Measurements from ENCODE around the gene P2RY2. TPM values are rescaled to one million over a fixed set of nuclear protein-coding genes. Genes with fewer than 3 reads are reported as not detected.

Gene P2RY2
- total RNA-seq, 1 experiment from 2014 or later = 0.26 TPM

- Histone ChIP-seq H3K79me1 (ENCODE audit: insufficient read depth, low read depth, low read length, poor library complexity, severe bottlenecking) (no peaks in the 10 kb centered on the region), H3K56ac (ENCODE audit: insufficient read length, low read depth, low read length) (no peak overlapping the region), H2BK12ac (ENCODE audit: insufficient read length, low read depth, low read length) (no peak overlapping the region), H3K9me3 (ENCODE audit: control insufficient read depth, low read depth, low read length) (no peaks in the 10 kb centered on the region), H3K27ac (ENCODE audit: insufficient read length, low read depth, low read length) (no peak overlapping the region), H3T11ph (ENCODE audit: low read length) (no peak overlapping the region), H3K27me3 (ENCODE audit: insufficient read depth, low read length) (no peaks in the 10 kb centered on the region), H2BK5ac (ENCODE audit: insufficient read length, low read length) (no peak overlapping the region), H4K91ac (ENCODE audit: insufficient read length, low read depth, low read length) (no peak overlapping the region), H2AFZ (ENCODE audit: low read length) (no peak overlapping the region), H2BK15ac (ENCODE audit: low read depth, low read length) (no peak overlapping the region), H4K8ac (replicated peaks; ENCODE audit: insufficient read length, low read depth, low read length) (no peak overlapping the region), H3K4ac (ENCODE audit: low read depth, low read length) (no peak overlapping the region), H2BK20ac (ENCODE audit: low read depth, low read length, poor library complexity, severe bottlenecking) (no peak overlapping the region), H2AK5ac (ENCODE audit: insufficient read length, low read length) (no peak overlapping the region), H2BK120ac (ENCODE audit: low read depth, low read length, poor library complexity, severe bottlenecking) (no peak overlapping the region), H3K18ac (ENCODE audit: insufficient read length, low read depth, low read length) (no peak overlapping the region), H3K4me2 (ENCODE audit: insufficient read depth, insufficient read length, low read length) (no peak overlapping the region), H3K9ac (ENCODE audit: extremely low read depth, insufficient read length, low read length) (no peak overlapping the region), H3K79me2 (ENCODE audit: insufficient read depth, low read length) (no peaks in the 10 kb centered on the region), H3K23ac (ENCODE audit: insufficient read length, low read depth, low read length) (no peak overlapping the region), H3K4me1 (ENCODE audit: insufficient read depth, low read length) (peaks cover 5% of the 10 kb centered on the region; the same call in 1 of the 2 replicates), H4K20me1 (ENCODE audit: control insufficient read depth, insufficient read depth, insufficient read length) (no peaks in the 10 kb centered on the region), H3K23me2 (ENCODE audit: insufficient read length, low read depth, low read length, poor library complexity, severe bottlenecking) (no peaks in the 10 kb centered on the region), H4K5ac (ENCODE audit: insufficient read length, low read depth, low read length) (no peak overlapping the region), H3K14ac (ENCODE audit: insufficient read depth, low read length) (no peak overlapping the region)
- no peaks in the 10 kb centered on the region for H3K36me3 Mint-ChIP-seq (ENCODE audit: insufficient read depth in 1 of 3, low read depth in 3 of 3)
- WGBS (ENCODE audit: extremely low coverage, insufficient read length, low lambda C conversion rate) = no CpG with 5 or more reads among the region's 8 CpGs
- TF ChIP-seq CTCF (conservative IDR thresholded peaks at IDR 0.05) = no peak
- H3K4me3 Mint-ChIP-seq = no peak overlapping the region
- no peak for DNase-seq
- H3K4me1 Mint-ChIP-seq = peaks cover 12 to 23% of the 10 kb centered on the region in 2 experiments
- no peaks in the 10 kb centered on the region for H3K9me3 Mint-ChIP-seq
- H3K27ac Mint-ChIP-seq = no peak overlapping the region
- peaks cover 2% of the 10 kb centered on the region for H3K27me3 Mint-ChIP-seq (ENCODE audit: low read depth)
Observed at GRCh38 chr11:73171436-73172161, 46.5 kb upstream of the P2RY2 start.
